CD8-positive, alpha-beta memory T cell (primary cell): Measurements from ENCODE around the gene TESK2. TPM values are rescaled to one million over a fixed set of nuclear protein-coding genes. Genes with fewer than 3 reads are reported as not detected.
"Not testable (repeated sequence)": the region's sequence is repeated elsewhere in the genome, so short reads cannot be mapped to it uniquely, and the experiment has no call there.

Source experiments
- CTCF ChIA-PET: fragments of 350-600 bp; sonication (Branson Sonifier 250); formaldehyde crosslinking; loops from one replicate; lab custom pipeline; 2021; ENCODE audit warnings: antibody characterized with exemption; lab: Charles Lee
- POLR2A ChIA-PET: fragments of 350-600 bp; sonication (Branson Sonifier 250); formaldehyde crosslinking; loops from one replicate; lab custom pipeline; 2021; ENCODE audit warnings: antibody characterized with exemption; lab: Charles Lee
- DNase-seq, 5 donors: peaks; one replicate each; pipeline versions ENCODE4 v3.0.0 to v3.0.0-alpha.2; 2020 to 2022; ENCODE audit warnings: mixed read lengths in 1 of 5
- H3K27ac ChIP-seq: one replicate; pipeline ENCODE4 v1.7.0; 2013; ENCODE audit warnings: low read depth, mild to moderate bottlenecking, low read length, moderate library complexity
- H3K27me3 ChIP-seq: 2 replicates; pipeline ENCODE4 v1.7.0; 2013; ENCODE audit warnings: low read length, mild to moderate bottlenecking; ENCODE audit not compliant: insufficient read depth, poor library complexity, severe bottlenecking
- H3K36me3 ChIP-seq: 2 replicates; pipeline ENCODE4 v1.7.0; 2013; ENCODE audit warnings: mild to moderate bottlenecking, low read length, moderate library complexity; ENCODE audit not compliant: insufficient read depth
- H3K4me1 ChIP-seq: 2 replicates; pipeline ENCODE4 v1.7.0; 2013; ENCODE audit warnings: mild to moderate bottlenecking, low read length, moderate library complexity; ENCODE audit not compliant: insufficient read depth
- H3K4me3 ChIP-seq: 2 replicates; pipeline ENCODE4 v1.7.0; 2013; ENCODE audit warnings: mild to moderate bottlenecking, low read length
- H3K9me3 ChIP-seq: 2 replicates; pipeline ENCODE4 v1.7.0; 2013; ENCODE audit warnings: mild to moderate bottlenecking, low read length
- H3K27ac Mint-ChIP-seq, 8 donors: one replicate each; pipeline ENCODE4 v1.8.0; 2020 to 2021; ENCODE audit warnings: mixed read lengths in 8 of 8, mild to moderate bottlenecking in 6 of 8, inconsistent platforms in 3 of 8, moderate library complexity in 3 of 8
- H3K27me3 Mint-ChIP-seq, 2 donors: one replicate each; pipeline ENCODE4 v1.8.0; 2020 to 2021; ENCODE audit warnings: mixed read lengths in 2 of 2, mild to moderate bottlenecking in 1 of 2, moderate library complexity in 1 of 2
- H3K36me3 Mint-ChIP-seq, 3 donors: one replicate each; pipeline ENCODE4 v1.8.0; 2020 to 2021; ENCODE audit warnings: mixed read lengths in 3 of 3, inconsistent platforms in 1 of 3, mild to moderate bottlenecking in 1 of 3
- H3K4me1 Mint-ChIP-seq, 3 donors: one replicate each; pipeline ENCODE4 v1.8.0; 2020 to 2021; ENCODE audit warnings: mixed read lengths in 3 of 3, inconsistent platforms in 1 of 3, mild to moderate bottlenecking in 1 of 3
- H3K4me3 Mint-ChIP-seq, 7 donors: one replicate each; pipeline ENCODE4 v1.8.0; 2020 to 2021; ENCODE audit warnings: mixed read lengths in 7 of 7, mild to moderate bottlenecking in 6 of 7, moderate library complexity in 4 of 7, inconsistent platforms in 2 of 7
- H3K9me3 Mint-ChIP-seq, 5 donors: one replicate each; pipeline ENCODE4 v1.8.0; 2020 to 2022; ENCODE audit warnings: mixed read lengths in 5 of 5, mild to moderate bottlenecking in 3 of 5, moderate library complexity in 2 of 5, inconsistent platforms in 1 of 5
- polyA plus RNA-seq: library from polyadenylated mRNA; unstranded; fragments of 300-500 nt; fragmentation: Illumina TruSeq; gene quantifications from one replicate; pipeline ENCODE4 v1.2.3, GENCODE V29; 2021
- total RNA-seq, 2 experiments: library from RNA; stranded (reverse); gene quantifications; one replicate each; pipeline ENCODE4 v1.2.3, GENCODE V29; 2021

Gene TESK2
- total and polyA plus RNA-seq, 3 experiments from 2014 or later, result 2.9 to 3.6 (median 3.1) TPM

GRCh38 chr1:45478121-45478814 lies 12.7 kb downstream of the TESK2 start:
- H3K27me3 Mint-ChIP-seq, result no peaks in the 10 kb centered on the region
- no peaks in the 10 kb centered on the region for H3K4me1 ChIP-seq
- H3K4me3 Mint-ChIP-seq, result no peak overlapping the region
- ChIA-PET POLR2A (no interaction called here), CTCF (interaction anchor here (1.4 to 1.5 kb wide), 2 partner anchors 15 to 138 kb away, joined by 3 read pairs; partner anchors contain the start of genes MUTYH and TOE1)
- no peak overlapping the region for H3K4me3 ChIP-seq
- H3K4me1 Mint-ChIP-seq, result peaks cover 0 to 4% (median 4%) of the 10 kb centered on the region in 3 donors
- peaks cover 0 to 4% (median 0%) of the 10 kb centered on the region in 3 donors for H3K36me3 Mint-ChIP-seq
- H3K27ac ChIP-seq, result no peak overlapping the region
- H3K9me3 Mint-ChIP-seq, result no peaks in the 10 kb centered on the region
- no peak for DNase-seq
- H3K27me3 ChIP-seq, result no peaks in the 10 kb centered on the region
- no peaks in the 10 kb centered on the region for H3K9me3 ChIP-seq
- no peaks in the 10 kb centered on the region for H3K36me3 ChIP-seq
- peak overlapping the region in 1 of 8 donors; percentile 43 for H3K27ac Mint-ChIP-seq

GRCh38 chr1:45477646-45478045 lies 13.3 kb downstream of the TESK2 start:
- Mint-ChIP-seq H3K36me3 (peaks cover 0 to 4% (median under 1%) of the 10 kb centered on the region in 3 donors), H3K27me3 (no peaks in the 10 kb centered on the region), H3K9me3 (no peaks in the 10 kb centered on the region), H3K4me1 (peaks cover 0 to 4% (median 4%) of the 10 kb centered on the region in 3 donors), H3K27ac (peak overlapping the region in 2 of 8 donors; percentile 4 to 43), H3K4me3 (no peak overlapping the region)
- H3K27me3 ChIP-seq, result no peaks in the 10 kb centered on the region
- H3K4me3 ChIP-seq, result no peak overlapping the region
- POLR2A ChIA-PET, result no interaction called here
- CTCF ChIA-PET, result interaction anchor here (1.5 kb wide), 1 partner anchor 138 kb away, joined by 3 read pairs; the partner anchor contains the start of genes MUTYH and TOE1
- no peaks in the 10 kb centered on the region for H3K4me1 ChIP-seq
- no peaks in the 10 kb centered on the region for H3K9me3 ChIP-seq
- no peak for DNase-seq
- no peak overlapping the region for H3K27ac ChIP-seq
- no peaks in the 10 kb centered on the region for H3K36me3 ChIP-seq

GRCh38 chr1:45474194-45474593 lies 16.8 kb downstream of the TESK2 start:
- H3K4me3 Mint-ChIP-seq, H3K9me3 ChIP-seq, DNase-seq, H3K27ac ChIP-seq, POLR2A ChIA-PET, H3K36me3 ChIP-seq, H3K27ac Mint-ChIP-seq, H3K4me3 ChIP-seq, H3K4me1 ChIP-seq, CTCF ChIA-PET, H3K27me3 Mint-ChIP-seq, H3K9me3 Mint-ChIP-seq, H3K36me3 Mint-ChIP-seq, H3K27me3 ChIP-seq, H3K4me1 Mint-ChIP-seq: not testable (repeated sequence)

- Mint-ChIP-seq H3K4me1 (no peaks in the 10 kb centered on the region), H3K36me3 (peaks cover 0 to 5% (median 2%) of the 10 kb centered on the region in 3 donors), H3K9me3 (no peaks in the 10 kb centered on the region), H3K4me3 (no peak overlapping the region), H3K27ac (no peak overlapping the region), H3K27me3 (no peaks in the 10 kb centered on the region)
- no peak for DNase-seq
- Histone ChIP-seq H3K27ac (no peak overlapping the region), H3K9me3 (no peaks in the 10 kb centered on the region), H3K36me3 (no peaks in the 10 kb centered on the region), H3K4me3 (no peak overlapping the region), H3K4me1 (no peaks in the 10 kb centered on the region), H3K27me3 (no peaks in the 10 kb centered on the region)
- ChIA-PET POLR2A (interaction anchor here (0.6 kb wide), 1 partner anchor 86 kb away, joined by 4 read pairs; no protein-coding TSS in a partner anchor), CTCF (no interaction called here)
These were observed 17.7 kb downstream of the TESK2 start for GRCh38 chr1:45473302-45473701.

- Mint-ChIP-seq H3K27ac (no peak overlapping the region), H3K9me3 (no peaks in the 10 kb centered on the region)
These were observed 20.6 kb downstream of the TESK2 start for GRCh38 chr1:45470306-45470798.

GRCh38 chr1:45467353-45467752 lies 23.6 kb downstream of the TESK2 start:
- H3K4me1 Mint-ChIP-seq, H3K36me3 ChIP-seq, H3K27ac Mint-ChIP-seq, H3K9me3 Mint-ChIP-seq, H3K4me3 ChIP-seq, H3K4me1 ChIP-seq, POLR2A ChIA-PET, H3K27ac ChIP-seq, H3K36me3 Mint-ChIP-seq, H3K27me3 Mint-ChIP-seq, H3K4me3 Mint-ChIP-seq, DNase-seq, H3K9me3 ChIP-seq, H3K27me3 ChIP-seq, CTCF ChIA-PET: not testable (repeated sequence)

More at GRCh38 chr1:45470306-45470798, 20.6 kb downstream of the TESK2 start:
- Histone ChIP-seq H3K4me3 (no peak overlapping the region), H3K27me3 (no peaks in the 10 kb centered on the region), H3K36me3 (no peaks in the 10 kb centered on the region), H3K9me3 (no peaks in the 10 kb centered on the region), H3K27ac (no peak overlapping the region), H3K4me1 (no peaks in the 10 kb centered on the region)
- ChIA-PET CTCF (no interaction called here), POLR2A (no interaction called here)
- Mint-ChIP-seq H3K4me3 (no peak overlapping the region), H3K27me3 (no peaks in the 10 kb centered on the region), H3K4me1 (no peaks in the 10 kb centered on the region), H3K36me3 (peaks cover 0 to 3% (median 2%) of the 10 kb centered on the region in 3 donors)
- no peak for DNase-seq

GRCh38 chr1:45465277-45465676 lies 25.7 kb downstream of the TESK2 start:
- H3K27me3 Mint-ChIP-seq, result no peaks in the 10 kb centered on the region
- H3K4me3 Mint-ChIP-seq, result no peak overlapping the region
- H3K27ac Mint-ChIP-seq, result no peak overlapping the region
- no peaks in the 10 kb centered on the region for H3K9me3 Mint-ChIP-seq
- no peak overlapping the region for H3K27ac ChIP-seq
- H3K27me3 ChIP-seq, result no peaks in the 10 kb centered on the region
- H3K4me3 ChIP-seq, result no peak overlapping the region
- no peaks in the 10 kb centered on the region for H3K36me3 ChIP-seq
- DNase-seq, result no peak
- no peaks in the 10 kb centered on the region for H3K4me1 ChIP-seq
- no peaks in the 10 kb centered on the region for H3K9me3 ChIP-seq
- CTCF ChIA-PET, result no interaction called here
- H3K36me3 Mint-ChIP-seq, result peaks cover 0 to 5% (median 2%) of the 10 kb centered on the region in 3 donors
- POLR2A ChIA-PET, result no interaction called here
- H3K4me1 Mint-ChIP-seq, result no peaks in the 10 kb centered on the region

GRCh38 chr1:45458894-45459293 lies 32.1 kb downstream of the TESK2 start:
- Histone ChIP-seq H3K4me3 (no peak overlapping the region), H3K27ac (no peak overlapping the region), H3K27me3 (no peaks in the 10 kb centered on the region), H3K4me1 (no peaks in the 10 kb centered on the region), H3K9me3 (no peaks in the 10 kb centered on the region), H3K36me3 (no peaks in the 10 kb centered on the region)
- Mint-ChIP-seq H3K9me3 (no peaks in the 10 kb centered on the region), H3K36me3 (peaks cover 0 to 7% (median 7%) of the 10 kb centered on the region in 3 donors), H3K27ac (no peak overlapping the region), H3K27me3 (no peaks in the 10 kb centered on the region), H3K4me3 (no peak overlapping the region), H3K4me1 (no peaks in the 10 kb centered on the region)
- no peak for DNase-seq
- ChIA-PET CTCF (no interaction called here), POLR2A (no interaction called here)
